ENCODE results near the gene FNDC3B. TPM values are rescaled to one million over a fixed set of nuclear protein-coding genes. Genes with fewer than 3 reads are reported as not detected.
A peak's percentile ranks its signal among the peaks of the same experiment; 100 is the strongest.

Gene FNDC3B
- total RNA-seq, 1 donor from 2014 or later: 204 TPM

DNA sequence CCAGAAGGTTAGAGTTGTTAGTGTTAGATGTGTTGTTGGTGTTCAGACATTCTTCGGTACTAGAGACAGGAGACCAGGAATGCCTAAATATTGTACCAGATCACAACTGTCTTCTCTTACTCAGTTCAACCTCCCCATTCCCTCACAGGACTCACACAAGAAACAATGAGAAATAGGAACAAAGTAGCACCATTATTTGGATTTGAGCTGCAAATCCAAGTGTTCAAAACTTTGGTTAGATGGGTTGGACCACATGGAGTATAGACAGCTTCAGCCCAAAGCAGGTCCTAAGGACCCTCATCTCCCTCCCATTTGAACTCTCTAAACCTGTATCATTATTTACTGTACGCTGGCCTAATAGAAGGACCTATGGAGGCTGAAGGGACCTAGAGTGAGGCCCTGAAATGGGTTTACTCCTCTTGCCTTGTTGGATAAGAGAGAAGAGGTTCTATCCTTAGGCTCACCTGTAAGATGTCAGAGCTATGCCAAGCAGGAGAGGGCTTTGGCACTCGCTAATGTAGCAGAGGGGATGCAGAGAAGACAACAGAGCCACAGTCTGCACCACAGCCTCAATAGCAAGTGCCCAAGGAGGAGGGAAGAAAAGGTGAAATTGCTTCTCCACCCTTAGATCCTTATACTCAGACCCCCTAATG is 70.9 kb downstream of the FNDC3B start:
- Mint-ChIP-seq H3K4me1 (ENCODE audit: unreplicated experiment) (peaks cover 65% of the 10 kb centered on the region), H3K9me3 (ENCODE audit: unreplicated experiment) (no peaks in the 10 kb centered on the region), H3K27ac (ENCODE audit: unreplicated experiment) (no peak overlapping the region), H3K36me3 (ENCODE audit: low read depth, unreplicated experiment) (peaks cover 35% of the 10 kb centered on the region), H3K4me3 (ENCODE audit: unreplicated experiment) (no peak overlapping the region), H3K27me3 (ENCODE audit: unreplicated experiment) (peaks cover 4% of the 10 kb centered on the region)
- no peak for DNase-seq (ENCODE audit: low spot score)
- TF ChIP-seq, protein P1, sequence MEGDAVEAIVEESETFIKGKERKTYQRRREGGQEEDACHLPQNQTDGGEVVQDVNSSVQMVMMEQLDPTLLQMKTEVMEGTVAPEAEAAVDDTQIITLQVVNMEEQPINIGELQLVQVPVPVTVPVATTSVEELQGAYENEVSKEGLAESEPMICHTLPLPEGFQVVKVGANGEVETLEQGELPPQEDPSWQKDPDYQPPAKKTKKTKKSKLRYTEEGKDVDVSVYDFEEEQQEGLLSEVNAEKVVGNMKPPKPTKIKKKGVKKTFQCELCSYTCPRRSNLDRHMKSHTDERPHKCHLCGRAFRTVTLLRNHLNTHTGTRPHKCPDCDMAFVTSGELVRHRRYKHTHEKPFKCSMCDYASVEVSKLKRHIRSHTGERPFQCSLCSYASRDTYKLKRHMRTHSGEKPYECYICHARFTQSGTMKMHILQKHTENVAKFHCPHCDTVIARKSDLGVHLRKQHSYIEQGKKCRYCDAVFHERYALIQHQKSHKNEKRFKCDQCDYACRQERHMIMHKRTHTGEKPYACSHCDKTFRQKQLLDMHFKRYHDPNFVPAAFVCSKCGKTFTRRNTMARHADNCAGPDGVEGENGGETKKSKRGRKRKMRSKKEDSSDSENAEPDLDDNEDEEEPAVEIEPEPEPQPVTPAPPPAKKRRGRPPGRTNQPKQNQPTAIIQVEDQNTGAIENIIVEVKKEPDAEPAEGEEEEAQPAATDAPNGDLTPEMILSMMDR (IDR thresholded peaks at IDR 0.05; ENCODE audit: unreplicated experiment): no peak

DNA sequence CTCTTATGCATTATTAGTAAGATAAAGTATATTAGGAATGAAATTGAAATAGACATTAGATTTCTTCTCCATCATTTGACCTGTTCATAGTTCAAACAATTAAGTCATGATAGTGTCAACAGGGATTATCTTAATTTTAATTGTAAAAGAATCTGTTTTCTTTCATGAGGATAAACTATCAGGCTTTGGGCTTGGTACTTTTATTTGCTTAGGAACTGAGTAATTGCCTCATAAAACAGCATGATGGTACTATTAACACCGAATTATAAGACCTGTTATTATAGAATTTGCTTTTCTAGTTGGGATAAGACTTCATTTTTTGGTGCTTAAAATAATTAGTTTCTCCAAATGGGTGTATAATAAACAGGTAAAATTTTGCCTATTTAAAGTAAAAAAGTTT is 71.8 kb downstream of the FNDC3B start:
- peaks cover 61% of the 10 kb centered on the region for H3K4me1 Mint-ChIP-seq (ENCODE audit: unreplicated experiment)
- H3K4me3 Mint-ChIP-seq (ENCODE audit: unreplicated experiment): no peak overlapping the region
- DNase-seq (ENCODE audit: low spot score): no peak
- no peaks in the 10 kb centered on the region for H3K9me3 Mint-ChIP-seq (ENCODE audit: unreplicated experiment)
- peaks cover 4% of the 10 kb centered on the region for H3K27me3 Mint-ChIP-seq (ENCODE audit: unreplicated experiment)
- TF ChIP-seq, protein P1 (IDR thresholded peaks at IDR 0.05; ENCODE audit: unreplicated experiment): no peak
- H3K27ac Mint-ChIP-seq (ENCODE audit: unreplicated experiment): no peak overlapping the region
- H3K36me3 Mint-ChIP-seq (ENCODE audit: low read depth, unreplicated experiment): peaks cover 41% of the 10 kb centered on the region

DNA sequence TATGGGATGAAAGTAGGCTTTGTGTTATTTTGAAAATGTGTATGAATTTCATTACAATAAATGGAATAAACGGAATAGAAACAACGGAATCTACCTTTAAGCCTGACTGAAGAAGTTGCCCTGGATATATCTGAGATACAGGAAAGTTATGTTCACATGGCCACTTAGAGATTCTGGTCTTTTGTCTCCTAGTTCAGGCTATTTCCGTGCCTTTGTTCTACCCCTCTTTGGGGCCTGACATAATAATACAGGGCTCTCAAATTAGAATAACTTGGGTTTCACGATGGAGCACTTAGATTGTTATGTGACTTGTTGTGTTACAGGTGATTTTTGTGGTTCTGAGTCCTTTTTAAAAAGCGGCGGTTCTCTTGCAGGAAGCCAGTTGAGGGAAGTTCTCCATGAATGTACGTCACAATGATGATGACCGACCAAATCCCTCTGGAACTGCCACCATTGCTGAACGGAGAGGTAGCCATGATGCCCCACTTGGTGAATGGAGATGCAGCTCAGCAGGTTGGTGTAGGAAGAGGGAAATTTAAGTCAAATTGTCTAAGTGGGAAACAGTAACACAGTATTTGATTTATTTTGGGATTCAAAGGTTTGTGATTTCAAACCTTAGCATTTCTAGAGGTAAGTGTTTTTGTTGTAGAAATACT is 72.8 kb downstream of the FNDC3B start:
- Mint-ChIP-seq H3K4me1 (ENCODE audit: unreplicated experiment) (peaks cover 52% of the 10 kb centered on the region), H3K27ac (ENCODE audit: unreplicated experiment) (peak overlapping the region; percentile 36), H3K27me3 (ENCODE audit: unreplicated experiment) (peaks cover 4% of the 10 kb centered on the region), H3K36me3 (ENCODE audit: low read depth, unreplicated experiment) (peaks cover 49% of the 10 kb centered on the region), H3K9me3 (ENCODE audit: unreplicated experiment) (no peaks in the 10 kb centered on the region), H3K4me3 (ENCODE audit: unreplicated experiment) (no peak overlapping the region)
- TF ChIP-seq, protein P1 (IDR thresholded peaks at IDR 0.05; ENCODE audit: unreplicated experiment): no peak
- DNase-seq (ENCODE audit: low spot score): no peak

DNA sequence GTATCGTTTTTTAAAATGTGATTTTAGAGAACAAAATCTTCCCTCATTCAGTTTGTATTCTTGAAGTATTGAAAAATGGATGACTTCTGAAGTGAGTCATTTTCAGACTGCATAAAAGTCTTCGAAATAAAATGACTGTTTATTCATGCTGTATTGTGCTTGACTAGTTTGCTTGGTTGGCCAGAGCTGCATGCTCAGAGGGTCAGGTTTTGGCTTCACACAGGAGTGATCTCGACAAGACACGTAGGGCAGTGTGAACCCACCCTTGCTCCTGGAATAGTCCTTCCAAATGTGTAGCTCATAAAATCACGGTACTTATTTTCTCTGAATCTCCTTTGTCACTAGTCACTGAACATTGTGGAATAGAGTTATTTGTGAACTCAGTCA is 73.3 kb downstream of the FNDC3B start:
- Mint-ChIP-seq H3K9me3 (ENCODE audit: unreplicated experiment) (no peaks in the 10 kb centered on the region), H3K4me1 (ENCODE audit: unreplicated experiment) (peaks cover 49% of the 10 kb centered on the region), H3K27ac (ENCODE audit: unreplicated experiment) (no peak overlapping the region), H3K27me3 (ENCODE audit: unreplicated experiment) (peaks cover 4% of the 10 kb centered on the region), H3K4me3 (ENCODE audit: unreplicated experiment) (peak overlapping the region; percentile 38), H3K36me3 (ENCODE audit: low read depth, unreplicated experiment) (peaks cover 46% of the 10 kb centered on the region)
- DNase-seq (ENCODE audit: low spot score): no peak
- TF ChIP-seq, protein P1 (IDR thresholded peaks at IDR 0.05; ENCODE audit: unreplicated experiment): no peak

DNA sequence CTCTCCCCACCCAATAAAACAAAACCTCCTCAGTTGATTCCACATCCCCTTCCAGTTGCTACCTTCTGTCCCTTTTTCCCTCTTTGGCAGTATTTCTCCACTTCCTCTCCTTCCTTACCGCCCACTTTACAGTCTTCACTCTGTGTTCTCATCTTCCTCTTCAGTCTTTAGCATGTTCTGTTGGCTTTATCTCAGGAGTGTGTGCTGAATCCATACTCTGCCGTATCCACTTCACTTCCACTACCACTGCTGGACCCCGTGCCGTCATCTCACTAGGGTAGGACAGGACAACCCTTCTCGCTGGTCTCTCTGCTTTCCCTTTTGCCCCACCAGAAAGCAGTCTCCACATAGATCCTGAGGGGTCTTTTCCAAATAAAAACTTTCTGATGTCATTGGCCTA is 74.3 kb downstream of the FNDC3B start:
- Mint-ChIP-seq H3K27me3 (ENCODE audit: unreplicated experiment) (peaks cover 4% of the 10 kb centered on the region), H3K4me1 (ENCODE audit: unreplicated experiment) (peaks cover 48% of the 10 kb centered on the region)

More for the DNA sequence above, 74.3 kb downstream of the FNDC3B start:
- Mint-ChIP-seq H3K4me3 (ENCODE audit: unreplicated experiment) (peak overlapping the region; percentile 13), H3K9me3 (ENCODE audit: unreplicated experiment) (no peaks in the 10 kb centered on the region), H3K27ac (ENCODE audit: unreplicated experiment) (no peak overlapping the region), H3K36me3 (ENCODE audit: low read depth, unreplicated experiment) (peaks cover 53% of the 10 kb centered on the region)
- TF ChIP-seq, protein P1 (IDR thresholded peaks at IDR 0.05; ENCODE audit: unreplicated experiment): no peak
- no peak for DNase-seq (ENCODE audit: low spot score)

Measured in endothelial cell (in vitro differentiated cells).